OCI-LY7 (cell line): ENCODE measurements around the gene PCDH10. TPM values are rescaled to one million over a fixed set of nuclear protein-coding genes. Genes with fewer than 3 reads are reported as not detected.

Source experiments
- BruUV-seq: library from RNA; stranded (reverse); fragments of 400-500 nt; replicated peaks from 2 replicates; lab custom pipeline; 2021; lab: Mats Ljungman, UMichigan
- CTCF ChIA-PET: fragments of 300-600 bp; sonication (Branson Sonifier 250); formaldehyde crosslinking; loops from one replicate; lab custom pipeline; 2022; ENCODE audit warnings: antibody characterized with exemption; ENCODE audit not compliant: unreplicated experiment; lab: Charles Lee
- POLR2A ChIA-PET: fragments of 300-600 bp; sonication (Branson Sonifier 250); formaldehyde crosslinking; loops from one replicate; lab custom pipeline; 2022; ENCODE audit warnings: antibody characterized with exemption; lab: Charles Lee
- DNase-seq: peaks from one replicate; pipeline ENCODE4 v3.0.0-alpha.2; 2015; ENCODE audit warnings: low spot score
- H2AFZ ChIP-seq: fragments of 200-600 bp; sonication (generic), shearing (Covaris generic); 2 replicates; pipeline ENCODE4 v1.6.1; 2014; ENCODE audit warnings: mild to moderate bottlenecking, antibody characterized with exemption, low read length, moderate library complexity
- H3K27ac ChIP-seq: fragments of 200-600 bp; sonication (generic); 2 replicates; pipeline ENCODE4 v1.5.1; 2014; ENCODE audit warnings: mixed run types, low read depth, mild to moderate bottlenecking, moderate library complexity, low read length, inconsistent platforms; ENCODE audit not compliant: poor library complexity, severe bottlenecking
- H3K36me3 ChIP-seq: fragments of 200-600 bp; sonication (generic); 2 replicates; pipeline ENCODE4 v1.6.1; 2014; ENCODE audit warnings: mild to moderate bottlenecking, antibody characterized with exemption, low read length, moderate library complexity, mixed read lengths; ENCODE audit not compliant: insufficient read depth
- H3K4me1 ChIP-seq: fragments of 200-600 bp; sonication (generic); 2 replicates; pipeline ENCODE4 v1.5.1; 2014; ENCODE audit warnings: mild to moderate bottlenecking, low read length; ENCODE audit not compliant: insufficient read depth, poor library complexity, severe bottlenecking
- H3K4me2 ChIP-seq: fragments of 200-600 bp; sonication (generic); 2 replicates; pipeline ENCODE4 v1.6.1; 2014; ENCODE audit warnings: mild to moderate bottlenecking, low read length
- H3K4me3 ChIP-seq: fragments of 200-600 bp; sonication (generic); 2 replicates; pipeline ENCODE4 v1.5.1; 2014; ENCODE audit warnings: mild to moderate bottlenecking, low read depth, low read length; ENCODE audit not compliant: poor library complexity, severe bottlenecking
- H3K79me2 ChIP-seq: fragments of 200-600 bp; sonication (generic); 2 replicates; pipeline ENCODE4 v1.6.1; 2016; ENCODE audit warnings: low read depth, mild to moderate bottlenecking, low read length, moderate library complexity, mixed read lengths; ENCODE audit not compliant: insufficient read depth
- H3K9me2 ChIP-seq: fragments of 200-600 bp; sonication (generic); 2 replicates; pipeline ENCODE4 v1.6.1; 2016; ENCODE audit warnings: mild to moderate bottlenecking, low read length, mixed read lengths; ENCODE audit not compliant: insufficient read depth
- H3K9me3 ChIP-seq: fragments of 200-600 bp; sonication (generic); 2 replicates; pipeline ENCODE4 v1.6.1; 2014; ENCODE audit warnings: mild to moderate bottlenecking, mixed run types, low read length, mixed read lengths
- H4K20me1 ChIP-seq: fragments of 200-600 bp; sonication (generic); 2 replicates; pipeline ENCODE4 v1.6.1; 2014; ENCODE audit warnings: mild to moderate bottlenecking, antibody characterized with exemption, low read length, moderate library complexity, mixed read lengths; ENCODE audit not compliant: insufficient read depth
- CTCF ChIP-seq: fragments of 200-600 bp; sonication (generic); conservative IDR thresholded peaks from 2 replicates; pipeline ENCODE4 v1.5.1; 2014; ENCODE audit warnings: mild to moderate bottlenecking, antibody characterized with exemption, low read length, moderate library complexity, mixed read lengths
- EZH2phosphoT487 ChIP-seq: fragments of 200-600 bp; sonication (generic); IDR thresholded peaks from 2 replicates; pipeline ENCODE4 v1.6.1; 2018; ENCODE audit warnings: low read depth, borderline replicate concordance, mild to moderate bottlenecking, mixed run types, antibody characterized with exemption, low read length, moderate library complexity, mixed read lengths
- intact Hi-C: fragments of 100-400 bp; cut with micrococcal nuclease; formaldehyde crosslinking; loops from one replicate; pipeline ENCODE4 v1.10.0; 2022; ENCODE audit not compliant: unreplicated experiment
- total RNA-seq, 2 experiments: library from RNA; depleted of rRNA in 1 of 2; stranded (reverse); fragments of >200 nt in 1 of 2; shearing (Covaris generic) in 1 of 2; gene quantifications; 2 replicates each; pipeline ENCODE4 v1.2.3, GENCODE V29; 2014 to 2022

The PCDH10 gene
- total RNA-seq, 2 experiments from 2014 or later = not detected

- DNase-seq = no peak
- no peak overlapping the region for H3K4me3 ChIP-seq
- TF ChIP-seq EZH2phosphoT487 = no peak
- no peak for TF ChIP-seq CTCF
- no peaks in the 10 kb centered on the region for H3K9me3 ChIP-seq
- intact Hi-C loops = no loop called here
- no TSS peak for BruUV-seq
- no peaks in the 10 kb centered on the region for H3K79me2 ChIP-seq
- ChIA-PET CTCF (no interaction called here), POLR2A (interaction anchor here (0.6 kb wide), 2 partner anchors 28 to 420 kb away, joined by 3 read pairs; no protein-coding TSS in a partner anchor)
- no peak overlapping the region for H2AFZ ChIP-seq
- no peaks in the 10 kb centered on the region for H4K20me1 ChIP-seq
- H3K4me1 ChIP-seq = no peaks in the 10 kb centered on the region
- H3K36me3 ChIP-seq = no peaks in the 10 kb centered on the region
- H3K9me2 ChIP-seq = no peaks in the 10 kb centered on the region
- H3K27ac ChIP-seq = no peak overlapping the region
- no peak overlapping the region for H3K4me2 ChIP-seq
Observed at GRCh38 chr4:133147286-133147821, 1.7 kb upstream of the PCDH10 start.

GRCh38 chr4:133147921-133148689 lies 989 bp upstream of the PCDH10 start:
- DNase-seq = no peak
- Histone ChIP-seq H3K4me1 (no peaks in the 10 kb centered on the region), H3K9me2 (no peaks in the 10 kb centered on the region), H3K9me3 (no peaks in the 10 kb centered on the region), H3K79me2 (no peaks in the 10 kb centered on the region), H3K4me2 (no peak overlapping the region), H3K27ac (no peak overlapping the region), H3K36me3 (no peaks in the 10 kb centered on the region), H2AFZ (no peak overlapping the region), H3K4me3 (no peak overlapping the region), H4K20me1 (no peaks in the 10 kb centered on the region)
- intact Hi-C loops = no loop called here
- TF ChIP-seq EZH2phosphoT487 = no peak
- CTCF ChIA-PET = no interaction called here
- BruUV-seq = no TSS peak
- POLR2A ChIA-PET = no interaction called here

GRCh38 chr4:133149364-133149695 lies 236 bp downstream of the PCDH10 start:
- no peaks in the 10 kb centered on the region for H3K9me3 ChIP-seq
- BruUV-seq = no TSS peak
- H3K4me1 ChIP-seq = no peaks in the 10 kb centered on the region
- no peak for DNase-seq
- H2AFZ ChIP-seq = no peak overlapping the region
- H3K4me2 ChIP-seq = no peak overlapping the region
- ChIA-PET CTCF (no interaction called here), POLR2A (no interaction called here)
- H3K79me2 ChIP-seq = no peaks in the 10 kb centered on the region
- intact Hi-C loops = no loop called here
- H3K9me2 ChIP-seq = no peaks in the 10 kb centered on the region
- no peaks in the 10 kb centered on the region for H3K36me3 ChIP-seq
- H4K20me1 ChIP-seq = no peaks in the 10 kb centered on the region
- H3K27ac ChIP-seq = no peak overlapping the region
- no peak overlapping the region for H3K4me3 ChIP-seq
- TF ChIP-seq EZH2phosphoT487 (no peak), CTCF (no peak)
